Kidney (tissue), 14 donors: ENCODE data around the gene MYEOV. TPM values are rescaled to one million over a fixed set of nuclear protein-coding genes. Genes with fewer than 3 reads are reported as not detected.

Experiments used
- DNase-seq, 5 donors: peaks; one replicate each; pipeline ENCODE4 v3.0.0-alpha.2; 2013 to 2020
- FAIRE-seq: peaks from 2 replicates; lab custom pipeline; 2012; peaks lifted over from hg19 to GRCh38; lab: Jason Lieb, UNC
- H3K27ac ChIP-seq, 2 donors: one replicate each; pipeline ENCODE4 v1.7.0; 2013; ENCODE audit warnings: low read depth in 2 of 2, low read length in 2 of 2, inconsistent platforms in 1 of 2
- H3K27me3 ChIP-seq: one replicate; pipeline ENCODE4 v1.7.1; 2013; ENCODE audit warnings: low read length, inconsistent platforms; ENCODE audit not compliant: control insufficient read depth, insufficient read depth
- H3K36me3 ChIP-seq, 3 donors: one replicate each; pipeline versions ENCODE4 v1.7.0 to v1.7.1; 2013; ENCODE audit warnings: low read length in 3 of 3, control low read depth in 1 of 3, inconsistent platforms in 1 of 3; ENCODE audit not compliant: insufficient read depth in 3 of 3, control insufficient read depth in 2 of 3
- H3K4me1 ChIP-seq, 3 donors: one replicate each; pipeline versions ENCODE4 v1.7.0 to v1.7.1; 2013; ENCODE audit warnings: low read length in 3 of 3, inconsistent platforms in 1 of 3, low read depth in 1 of 3; ENCODE audit not compliant: control insufficient read depth in 2 of 3, insufficient read depth in 2 of 3
- H3K4me3 ChIP-seq, 3 donors: one replicate each; pipeline versions ENCODE4 v1.7.0 to v1.8.1; 2013; ENCODE audit warnings: low read length in 3 of 3, control low read depth in 1 of 3, inconsistent platforms in 1 of 3
- H3K9ac ChIP-seq, 3 donors: one replicate each; pipeline versions ENCODE4 v1.7.0 to v1.7.1; 2013; ENCODE audit warnings: low read length in 3 of 3, control low read depth in 1 of 3, inconsistent platforms in 1 of 3
- H3K9me3 ChIP-seq, 3 donors: one replicate each; pipeline versions ENCODE4 v1.7.0 to v1.7.1; 2013; ENCODE audit warnings: low read length in 3 of 3, control low read depth in 1 of 3, inconsistent platforms in 1 of 3; ENCODE audit not compliant: control insufficient read depth in 2 of 3, insufficient read depth in 1 of 3
- CTCF ChIP-seq: IDR thresholded peaks from 3 replicates; pipeline ENCODE4 v1.5.1; 2012; ENCODE audit warnings: mild to moderate bottlenecking, moderate library complexity, borderline replicate concordance; ENCODE audit not compliant: insufficient read depth; ENCODE audit errors: extremely low read depth
- intact Hi-C: fragments of 100-400 bp; cut with DNase I; formaldehyde crosslinking; loops from one replicate; pipeline ENCODE4 v1.11.1; 2022
- polyA plus RNA-seq: library from polyadenylated mRNA; stranded (reverse); fragments of 350-450 nt; fragmentation: Illumina TruSeq; extraction: RNeasy Lipid Tissue Mini Kit (QIAGEN cat#74804); gene quantifications from one replicate; pipeline ENCODE4 v1.2.3, GENCODE V29; 2014; ENCODE audit warnings: low read depth, low replicate concordance; ENCODE audit not compliant: insufficient read depth
- total RNA-seq: library from RNA; stranded (reverse); fragmentation: NEBNext Ultra II Directional; extraction: Animal tissue kit (Norgen Biotek cat#: 25700); gene quantifications from one replicate; pipeline ENCODE4 v1.2.1, GENCODE V29; 2021
- donor health status: control.
- donor health status: control.
- donor health status: control.
- donor health status: control.
- donor health status: control.
- donor health status: DM: yes; HTN: yes; CAD: no.
- donor health status: Normal renal cell carcinoma (clear cell type).

MYEOV gene
- total and polyA plus RNA-seq, 2 donors from 2014 or later, result 2.6 TPM; not detected in 1

GRCh38 chr11:69253028-69253427 lies 40.9 kb upstream of the MYEOV start:
- H3K9me3 ChIP-seq, result peaks cover 0 to 3% (median 2%) of the 10 kb centered on the region in 3 donors
- no peaks in the 10 kb centered on the region for H3K27me3 ChIP-seq
- no peak overlapping the region for H3K4me3 ChIP-seq
- no peaks in the 10 kb centered on the region for H3K4me1 ChIP-seq
- no peak overlapping the region for H3K9ac ChIP-seq
- intact Hi-C loops, result no loop called here
- no peak overlapping the region for H3K27ac ChIP-seq
- H3K36me3 ChIP-seq, result no peaks in the 10 kb centered on the region
- no peak for TF ChIP-seq CTCF
- no peak for DNase-seq
- no peak for FAIRE-seq

GRCh38 chr11:69257134-69257533 lies 36.8 kb upstream of the MYEOV start:
- peak in 2 of 5 donors; percentile 9 to 26 for DNase-seq
- Histone ChIP-seq H3K9ac (no peak overlapping the region), H3K4me1 (no peaks in the 10 kb centered on the region), H3K36me3 (no peaks in the 10 kb centered on the region), H3K27me3 (no peaks in the 10 kb centered on the region), H3K4me3 (no peak overlapping the region), H3K9me3 (peaks cover 0 to 3% (median 2%) of the 10 kb centered on the region in 3 donors), H3K27ac (no peak overlapping the region)
- no peak for FAIRE-seq
- intact Hi-C loops, result no loop called here
- no peak for TF ChIP-seq CTCF

- H3K9me3 ChIP-seq, result peaks cover 0 to 2% (median under 1%) of the 10 kb centered on the region in 3 donors
- peak in 2 of 5 donors; percentile 22 to 35 for DNase-seq
- H3K4me3 ChIP-seq, result no peak overlapping the region
- FAIRE-seq, result no peak
- H3K9ac ChIP-seq, result no peak overlapping the region
- H3K4me1 ChIP-seq, result no peaks in the 10 kb centered on the region
- H3K27me3 ChIP-seq, result no peaks in the 10 kb centered on the region
- intact Hi-C loops, result no loop called here
- TF ChIP-seq CTCF, result no peak
- H3K36me3 ChIP-seq, result no peaks in the 10 kb centered on the region
- no peak overlapping the region for H3K27ac ChIP-seq
Observed at GRCh38 chr11:69257838-69258658, 35.9 kb upstream of the MYEOV start.
